ENCODE results near the gene SBSN.
A peak's percentile ranks its signal among the peaks of the same experiment; 100 is the strongest.

SBSN gene

DNA sequence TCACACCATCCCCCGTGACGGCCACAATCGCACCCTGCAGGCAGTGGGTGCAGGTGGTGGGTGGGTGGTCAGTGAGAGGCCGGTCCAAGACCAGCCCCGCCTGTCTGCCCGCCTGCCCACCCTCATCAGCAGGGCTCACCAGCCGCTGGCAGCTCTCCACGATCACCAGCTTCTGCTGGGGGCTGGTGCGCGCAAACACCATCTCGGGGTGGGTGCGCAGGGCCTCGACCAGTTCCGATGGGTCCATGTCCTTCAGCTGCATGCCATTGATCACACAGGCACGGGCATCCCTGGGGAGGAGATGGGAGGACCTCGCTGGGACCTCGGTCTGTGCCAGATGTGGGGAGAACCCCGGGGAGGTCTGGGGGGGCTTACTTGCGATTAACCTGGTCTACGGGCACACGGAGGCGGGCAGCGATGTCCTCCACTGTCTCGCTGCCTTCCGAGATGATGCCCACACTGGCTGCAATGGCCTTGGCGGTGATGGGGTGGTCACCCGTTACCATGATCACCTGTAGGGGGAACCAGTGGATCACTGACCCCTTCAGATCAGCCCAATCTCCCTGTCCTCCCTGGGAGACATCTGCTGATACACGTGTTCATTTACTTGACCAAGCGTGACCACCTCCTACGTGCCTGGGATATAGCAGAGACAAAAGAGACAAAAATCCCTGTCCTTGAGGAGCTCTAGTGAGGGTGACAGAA, 27.3 kb upstream of the SBSN start:
- no peak for DNase-seq (ENCODE audit: low read depth)

DNA sequence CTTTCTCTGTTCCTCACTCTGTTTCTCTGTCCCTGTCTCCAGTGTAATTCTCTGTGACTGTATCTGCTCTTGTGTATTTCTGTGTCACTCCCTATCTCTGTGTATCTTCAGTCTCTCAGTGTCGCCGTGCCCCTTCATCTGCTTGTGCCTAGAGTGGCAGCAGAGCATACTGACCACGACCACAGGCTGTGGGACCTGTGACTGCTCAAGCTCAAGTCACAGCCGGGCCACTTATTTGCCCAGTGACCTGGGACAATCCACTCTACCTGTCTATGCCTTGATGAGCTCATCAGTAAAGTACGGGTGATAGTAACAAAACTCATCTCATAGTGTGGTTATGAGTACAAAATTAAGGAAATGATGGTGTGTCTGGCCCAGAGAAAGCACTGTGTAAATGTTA, 26.0 kb upstream of the SBSN start:
- no peak for DNase-seq (ENCODE audit: low read depth)

DNA sequence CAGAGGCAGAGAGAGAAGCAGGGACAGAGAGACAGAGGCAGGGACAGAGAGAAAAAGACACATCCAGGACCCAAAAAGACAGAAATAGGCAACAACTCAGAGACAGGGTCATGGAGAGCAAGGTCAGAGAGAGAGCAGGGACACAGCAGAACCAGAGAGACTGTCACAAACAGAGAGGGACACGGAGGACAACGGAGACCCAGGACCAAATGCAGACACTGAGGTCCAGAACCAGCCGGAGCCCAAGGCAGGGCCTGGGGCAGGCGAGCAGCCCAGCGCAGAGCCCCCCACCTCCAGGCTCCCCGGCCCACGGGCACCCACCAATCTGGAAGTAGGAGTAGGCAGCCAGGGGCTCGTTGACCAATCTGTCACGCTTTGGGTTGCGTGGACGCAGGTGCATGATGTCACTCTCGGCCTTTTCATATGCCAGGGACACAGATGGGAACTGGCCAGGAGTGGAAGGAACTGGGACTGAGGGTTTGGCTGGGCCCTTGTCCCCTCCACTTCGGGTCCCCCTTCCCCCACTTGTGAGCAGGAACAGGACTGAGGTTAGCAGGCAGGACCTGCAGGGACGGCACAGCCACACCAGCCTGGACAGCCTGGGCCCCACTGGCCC, 25.4 kb upstream of the SBSN start:
- no peak for DNase-seq (ENCODE audit: low read depth)

DNA sequence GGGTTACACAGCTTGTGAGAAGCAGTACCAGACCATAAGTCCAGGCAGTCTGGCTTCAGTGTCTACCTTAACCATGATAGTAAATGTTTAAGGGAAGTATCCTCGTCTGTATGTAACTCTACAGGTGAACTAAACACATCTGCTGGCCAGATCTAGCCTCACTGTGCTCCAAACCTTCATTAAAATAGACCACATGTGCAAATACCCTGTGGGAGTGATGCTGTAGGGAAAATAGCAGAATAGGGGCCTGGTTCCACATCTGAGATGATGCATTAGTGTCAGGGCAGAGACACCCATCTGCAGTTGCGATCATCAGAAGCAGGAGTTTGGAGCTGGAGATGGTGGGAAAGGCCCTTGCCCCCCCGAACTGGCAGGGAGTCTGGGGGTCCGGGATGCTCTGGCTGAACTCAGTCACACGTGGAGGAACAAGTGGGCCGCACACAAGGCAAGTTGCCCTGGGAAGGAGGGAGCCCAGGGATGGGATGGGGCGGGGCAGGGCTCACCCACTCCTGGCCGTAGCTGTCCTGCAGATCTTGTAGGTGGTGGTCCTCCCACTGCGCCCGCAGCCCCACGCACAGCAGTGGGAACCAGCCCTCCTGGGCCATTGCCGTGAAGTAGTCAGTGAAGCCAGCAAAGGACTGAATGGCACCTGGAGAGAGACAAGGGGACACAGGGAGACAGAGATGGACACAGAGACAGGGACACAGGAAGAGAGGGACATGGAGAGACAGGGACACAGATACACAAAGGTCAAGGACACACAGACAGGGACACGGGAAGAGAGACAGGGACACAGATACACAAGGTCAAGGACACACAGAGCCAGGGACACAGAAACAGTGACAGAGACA, 24.6 kb upstream of the SBSN start:
- DNase-seq (ENCODE audit: low read depth), result no peak

DNA sequence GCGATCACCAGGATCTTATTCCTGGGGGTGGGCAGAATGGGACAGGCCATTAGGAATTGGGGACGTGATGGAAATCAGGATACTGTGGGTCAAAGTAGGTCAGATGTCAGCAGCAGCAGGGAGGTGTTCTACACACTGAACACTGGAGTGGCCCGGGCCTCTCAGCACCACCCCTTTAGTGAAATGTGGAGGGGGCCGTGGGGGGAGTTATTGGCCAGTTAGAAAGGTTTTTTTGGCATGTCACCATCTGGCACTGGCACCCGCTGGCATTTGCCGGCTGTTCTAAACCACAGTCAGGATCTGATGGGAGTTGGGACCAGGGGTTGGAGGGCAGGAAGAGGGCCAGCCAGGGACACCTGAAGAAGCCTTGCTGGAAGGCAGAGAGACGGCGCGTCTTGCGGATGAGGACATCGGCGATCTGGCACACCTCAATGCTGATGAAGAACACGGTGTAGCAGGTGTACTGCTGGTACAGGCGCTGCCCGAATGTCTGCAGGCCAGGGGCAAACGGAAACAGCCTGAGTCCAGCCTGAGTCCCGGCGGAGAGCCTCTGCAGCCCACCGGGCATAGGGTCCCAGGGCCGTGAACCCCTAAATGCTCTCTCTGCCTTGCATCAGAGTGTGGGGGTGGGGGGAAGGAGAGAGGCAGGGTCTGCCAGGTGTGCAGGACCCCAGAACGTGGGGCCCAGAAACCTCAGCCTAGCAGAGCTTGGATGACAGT, 23.1 kb upstream of the SBSN start:
- no peak for DNase-seq (ENCODE audit: low read depth)

DNA sequence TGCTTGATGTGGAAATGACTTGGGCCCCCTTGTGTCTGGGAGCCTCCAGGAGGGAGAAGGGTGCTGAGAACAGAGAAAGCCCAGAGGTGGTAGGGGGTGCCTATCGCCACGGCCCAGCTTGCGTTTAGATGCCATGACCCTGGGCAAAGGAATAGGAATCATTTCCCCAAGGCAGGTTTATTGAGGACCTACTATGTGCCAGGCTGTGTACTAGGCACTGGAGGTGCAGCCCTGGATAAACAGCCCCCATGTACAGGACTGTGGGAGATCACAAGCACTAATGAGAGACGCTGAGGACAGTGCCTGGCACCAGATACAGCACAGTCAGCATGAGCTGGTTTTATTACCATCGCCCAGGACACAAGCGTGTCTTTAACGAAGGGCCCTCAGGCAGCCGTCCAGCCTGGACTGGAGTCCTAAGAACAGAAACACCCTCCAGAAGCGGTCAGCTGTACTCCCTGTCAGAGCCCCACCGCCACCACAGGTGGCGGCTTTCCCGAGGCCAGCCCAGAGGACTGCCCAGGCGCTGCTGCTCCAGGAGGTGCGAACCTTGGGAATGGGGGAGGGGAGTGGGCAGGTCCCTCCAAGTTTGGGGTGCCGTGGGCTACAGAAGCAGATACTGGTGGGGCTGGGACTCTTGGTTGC, 21.9 kb upstream of the SBSN start:
- DNase-seq (ENCODE audit: low read depth), result no peak

DNA sequence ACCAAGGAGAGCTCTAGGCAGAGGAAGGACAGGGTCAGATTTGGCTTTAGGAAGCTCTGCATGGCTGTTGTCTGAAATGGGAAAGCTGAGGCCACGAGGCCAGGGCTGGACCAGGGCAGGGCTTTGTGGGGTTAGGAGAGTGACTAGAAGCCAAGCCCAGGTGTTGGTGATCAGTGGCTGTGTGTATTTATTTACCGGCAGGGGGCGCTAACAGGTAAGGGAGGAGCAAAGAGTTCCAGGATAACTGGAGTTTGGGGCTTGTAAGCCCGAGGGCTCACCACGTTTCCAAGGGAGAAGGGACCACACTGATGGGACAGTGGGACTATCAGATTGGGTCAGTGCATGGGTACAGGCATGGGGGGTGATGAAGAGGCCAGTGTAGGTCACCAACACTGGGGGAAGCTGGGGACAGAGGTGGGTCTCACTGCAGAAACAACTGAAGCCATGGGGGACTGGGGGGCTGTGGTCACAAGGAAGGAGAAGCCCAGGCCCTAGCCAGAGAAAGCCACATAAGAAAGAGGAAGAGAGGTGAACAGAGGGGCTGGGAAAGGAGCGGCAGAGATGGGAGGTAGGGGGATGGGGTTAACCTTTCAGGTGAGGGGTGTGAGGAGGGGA, 21.2 kb upstream of the SBSN start:
- no peak for DNase-seq (ENCODE audit: low read depth)

DNA sequence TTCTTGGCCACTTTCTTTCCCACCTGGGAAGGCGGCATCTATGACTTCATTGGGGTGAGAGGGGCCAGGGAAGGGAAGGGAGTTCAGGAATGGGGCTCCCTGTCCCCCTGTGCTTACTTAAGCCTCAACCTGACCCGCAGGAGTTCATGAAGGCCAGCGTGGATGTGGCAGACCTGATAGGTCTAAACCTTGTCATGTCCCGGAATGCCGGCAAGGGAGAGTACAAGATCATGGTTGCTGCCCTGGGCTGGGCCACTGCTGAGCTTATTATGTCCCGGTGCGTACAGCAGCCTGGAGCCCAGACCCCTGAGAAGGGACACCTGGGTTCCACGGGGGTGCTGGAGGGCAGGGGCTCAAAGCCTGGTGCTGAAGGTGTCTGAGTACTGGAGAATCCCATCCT, 18.4 kb upstream of the SBSN start:
- DNase-seq (ENCODE audit: low read depth), result no peak

DNA sequence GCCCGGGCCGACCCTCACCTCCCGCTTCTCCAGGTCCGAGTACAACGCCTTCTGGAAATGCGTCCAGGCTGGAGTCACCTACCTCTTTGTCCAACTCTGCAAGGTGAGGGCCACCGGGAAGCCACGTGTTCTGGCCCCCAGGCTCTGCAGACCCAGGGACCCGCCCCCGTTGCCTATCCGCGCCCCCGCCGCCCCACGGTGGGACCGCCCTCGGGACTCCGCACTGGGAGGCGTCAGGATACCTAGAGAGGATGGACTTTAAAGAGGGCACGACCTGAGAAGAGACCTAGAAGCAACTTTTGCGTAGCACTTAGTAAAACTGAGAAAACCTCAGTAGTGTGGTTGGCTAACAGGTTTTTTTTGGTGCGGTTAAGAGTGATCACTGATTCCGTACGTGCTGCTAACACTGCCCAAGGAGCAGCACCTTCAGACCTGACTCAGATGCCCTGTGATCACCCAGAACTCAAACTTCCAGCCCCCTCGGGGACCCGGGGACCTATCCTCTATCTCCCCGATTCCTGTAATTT, 17.8 kb upstream of the SBSN start:
- DNase-seq (ENCODE audit: low read depth), result no peak

DNA sequence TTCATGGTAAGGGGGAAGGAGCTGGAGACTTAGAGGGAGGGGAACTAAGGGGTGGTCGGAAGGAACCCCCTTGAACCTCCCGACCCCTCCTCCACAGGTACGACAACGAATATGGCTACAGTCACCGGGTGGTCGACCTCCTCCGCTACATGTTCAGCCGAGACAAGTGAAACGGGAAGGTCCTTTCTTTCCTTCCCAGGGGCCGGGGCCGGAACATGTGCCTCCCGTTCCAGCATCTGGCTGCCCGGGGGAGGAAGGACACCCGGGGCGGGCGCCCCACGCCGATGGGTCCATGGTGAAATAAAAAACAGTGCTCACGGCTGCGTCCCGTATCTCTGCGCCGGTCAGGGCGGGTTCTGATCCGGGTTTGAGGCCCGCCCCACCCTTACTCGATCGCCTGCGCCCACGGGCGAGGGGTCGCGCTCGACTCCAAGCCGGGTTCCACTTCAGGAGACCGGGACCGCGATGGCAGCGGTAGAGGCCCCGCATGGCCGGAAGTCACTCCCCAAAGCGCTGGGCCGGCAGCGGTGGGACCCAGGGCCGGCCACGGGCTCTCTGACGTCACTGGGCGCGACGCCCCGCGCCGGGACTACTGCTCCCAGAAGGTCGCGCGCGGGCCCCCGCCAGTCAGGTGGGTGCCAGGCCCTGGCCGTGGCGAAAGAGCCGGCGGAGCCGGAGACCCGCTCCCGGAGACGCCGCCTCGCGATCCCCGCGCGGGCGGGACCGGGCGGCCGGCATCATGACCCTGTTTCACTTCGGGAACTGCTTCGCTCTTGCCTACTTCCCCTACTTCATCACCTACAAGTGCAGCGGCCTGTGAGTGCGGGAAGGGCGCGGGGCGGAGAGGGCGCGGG, 17.1 kb upstream of the SBSN start, which contains the start of gene TMEM147:
Gene TMEM147 (plus strand): TSS at position 626 of the 854 bp plus-strand sequence. CDS start 114 bp downstream, at position 740.
- DNase-seq (ENCODE audit: low read depth), result peak; percentile 38

DNA sequence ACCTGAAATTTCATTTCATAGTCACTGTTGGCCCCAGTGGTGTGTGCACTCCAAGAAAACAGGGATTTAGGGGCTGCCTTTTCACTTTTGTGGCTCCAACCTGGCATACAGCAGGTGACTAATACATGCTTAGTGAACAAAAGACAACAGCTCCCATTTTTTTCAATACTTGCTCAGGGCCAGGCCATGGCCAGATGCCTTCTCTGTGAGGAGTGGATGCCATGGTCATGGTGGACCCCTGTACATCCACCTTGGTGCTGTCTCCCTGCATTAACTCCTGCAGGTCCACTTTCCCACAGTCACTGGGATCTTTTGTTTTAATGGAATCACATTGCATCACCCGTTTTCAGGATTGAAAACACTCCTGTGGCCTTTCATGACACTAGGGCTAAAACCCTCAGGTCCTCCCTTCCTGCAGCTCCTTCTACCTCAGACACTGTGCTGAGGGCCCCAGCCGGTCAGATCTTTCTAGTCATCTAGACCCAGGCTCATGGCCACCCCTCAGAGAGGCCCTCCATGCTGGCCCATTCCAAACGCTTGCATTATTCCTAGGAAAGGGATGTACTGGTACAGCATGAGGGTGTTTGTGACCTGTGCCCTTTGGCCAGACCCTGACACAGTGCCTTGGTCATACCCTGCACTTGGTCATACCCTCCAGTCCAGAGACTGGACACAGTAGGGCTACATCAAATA, 16.1 kb upstream of the SBSN start:
- DNase-seq (ENCODE audit: low read depth), result no peak

DNA sequence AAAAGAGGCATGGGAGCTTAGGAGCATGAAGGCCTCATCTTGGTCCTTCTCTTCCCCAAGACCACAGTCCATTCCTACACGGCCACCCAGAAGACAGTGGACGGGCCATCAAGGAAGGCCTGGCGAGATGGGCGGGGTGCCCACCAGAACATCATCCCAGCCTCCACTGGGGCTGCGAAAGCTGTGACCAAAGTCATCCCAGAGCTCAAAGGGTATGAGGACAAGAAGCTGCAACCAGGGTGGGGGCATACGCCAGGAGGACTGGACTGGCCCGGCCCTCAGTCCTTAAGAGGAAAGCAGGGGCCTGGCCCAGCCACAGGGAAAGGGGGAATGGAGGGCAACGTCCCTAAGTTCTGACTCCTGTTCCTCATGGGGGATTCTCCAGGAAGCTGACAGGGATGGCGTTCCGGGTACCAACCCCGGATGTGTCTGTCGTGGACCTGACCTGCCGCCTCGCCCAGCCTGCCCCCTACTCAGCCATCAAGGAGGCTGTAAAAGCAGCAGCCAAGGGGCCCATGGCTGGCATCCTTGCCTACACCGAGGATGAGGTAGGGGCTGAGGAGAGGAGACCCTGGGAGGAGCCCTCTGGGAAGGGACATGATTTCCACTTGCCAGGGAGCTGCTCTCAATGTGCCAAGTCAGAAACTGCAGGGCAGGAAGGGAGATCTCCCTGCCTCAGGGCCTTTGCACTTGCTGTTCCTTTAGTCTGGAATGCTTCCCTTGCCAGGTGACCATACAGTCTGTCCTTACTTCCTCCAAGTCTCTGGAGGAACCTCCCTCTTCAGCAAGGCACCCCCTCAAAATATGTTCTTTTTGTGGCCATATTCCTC, 15.4 kb upstream of the SBSN start:
- DNase-seq (ENCODE audit: low read depth), result no peak

DNA sequence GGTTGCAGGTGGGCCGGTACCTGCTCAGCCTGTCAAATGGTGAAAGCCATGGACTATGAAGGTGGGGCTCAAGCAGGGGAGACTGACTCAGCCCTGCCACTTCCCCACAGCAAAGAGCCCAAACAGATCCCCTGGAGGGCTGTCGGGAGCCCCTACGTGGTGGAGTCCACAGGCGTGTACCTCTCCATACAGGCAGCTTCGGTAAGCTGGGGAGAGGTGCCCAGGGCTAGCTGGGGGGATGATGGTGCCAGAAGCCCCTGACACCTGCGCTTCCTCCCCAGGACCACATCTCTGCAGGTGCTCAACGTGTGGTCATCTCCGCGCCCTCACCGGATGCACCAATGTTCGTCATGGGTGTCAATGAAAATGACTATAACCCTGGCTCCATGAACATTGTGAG, 14.1 kb upstream of the SBSN start:
- no peak for DNase-seq (ENCODE audit: low read depth)

DNA sequence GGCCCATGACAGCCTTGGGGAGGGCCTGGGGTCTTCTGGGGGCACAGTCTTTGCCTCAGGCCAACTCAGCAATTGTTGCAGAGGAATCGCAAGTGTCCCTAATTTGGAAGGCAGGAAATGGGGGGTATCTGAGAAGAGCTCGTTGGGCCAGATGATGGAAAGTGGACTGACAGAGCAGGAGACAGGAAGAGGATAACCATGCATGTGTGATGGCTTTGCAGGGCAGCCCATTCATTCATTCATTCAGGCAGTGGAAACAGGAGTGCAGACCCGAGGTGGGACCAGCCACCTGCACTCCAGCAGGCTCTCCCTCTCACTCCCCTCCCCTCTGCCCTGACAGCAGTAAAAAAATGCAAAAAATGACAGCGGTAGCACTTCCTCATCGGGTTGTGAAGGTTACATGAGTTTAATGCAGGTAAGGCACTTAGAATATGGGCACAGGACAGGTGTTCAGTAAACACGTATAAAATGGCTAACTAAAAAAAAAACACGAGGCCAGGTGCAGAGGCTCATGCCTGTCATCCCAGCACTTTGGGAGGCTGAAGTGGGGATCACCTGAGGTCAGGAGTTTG, 12.3 kb upstream of the SBSN start:
- no peak for DNase-seq (ENCODE audit: low read depth)

DNA sequence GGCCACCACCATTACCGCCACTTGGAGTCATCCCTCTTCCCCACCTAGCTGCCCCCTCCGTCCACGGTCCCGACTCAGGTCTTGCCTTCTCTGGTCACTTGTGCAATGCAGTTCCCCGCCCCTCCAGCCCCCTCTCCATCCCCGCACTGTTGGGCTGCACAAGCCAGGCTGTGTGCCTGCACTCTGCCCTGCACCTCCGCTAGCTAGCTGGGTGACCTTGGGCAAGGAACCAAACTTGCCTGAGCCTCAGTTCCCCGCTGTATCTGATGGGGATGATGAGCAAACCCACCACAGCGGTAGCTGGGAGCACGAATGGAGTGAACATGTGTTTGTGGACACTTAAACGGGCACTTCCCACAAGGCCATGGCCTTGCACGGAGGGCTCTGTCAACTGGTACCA, 11.7 kb upstream of the SBSN start:
- DNase-seq (ENCODE audit: low read depth), result no peak

DNA sequence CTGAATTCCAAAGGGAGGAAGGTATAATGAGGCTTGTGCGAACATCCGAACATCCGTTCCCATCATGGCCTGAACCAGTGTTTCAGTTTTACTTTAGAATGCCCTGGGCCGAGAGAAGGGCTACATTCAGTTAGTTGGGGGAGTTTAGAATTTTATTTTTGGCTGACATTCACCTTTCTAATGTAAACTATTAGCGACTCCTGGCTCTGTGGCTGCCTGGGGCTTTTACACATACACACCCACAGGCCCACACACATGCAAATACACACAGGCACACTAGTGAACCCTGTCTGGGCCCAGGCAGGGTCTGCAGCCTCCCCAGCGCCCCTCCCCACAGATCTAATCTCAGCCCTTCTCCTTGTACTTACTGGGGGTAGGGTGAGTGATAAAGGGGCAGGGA, 11.2 kb upstream of the SBSN start:
- no peak for DNase-seq (ENCODE audit: low read depth)

DNA sequence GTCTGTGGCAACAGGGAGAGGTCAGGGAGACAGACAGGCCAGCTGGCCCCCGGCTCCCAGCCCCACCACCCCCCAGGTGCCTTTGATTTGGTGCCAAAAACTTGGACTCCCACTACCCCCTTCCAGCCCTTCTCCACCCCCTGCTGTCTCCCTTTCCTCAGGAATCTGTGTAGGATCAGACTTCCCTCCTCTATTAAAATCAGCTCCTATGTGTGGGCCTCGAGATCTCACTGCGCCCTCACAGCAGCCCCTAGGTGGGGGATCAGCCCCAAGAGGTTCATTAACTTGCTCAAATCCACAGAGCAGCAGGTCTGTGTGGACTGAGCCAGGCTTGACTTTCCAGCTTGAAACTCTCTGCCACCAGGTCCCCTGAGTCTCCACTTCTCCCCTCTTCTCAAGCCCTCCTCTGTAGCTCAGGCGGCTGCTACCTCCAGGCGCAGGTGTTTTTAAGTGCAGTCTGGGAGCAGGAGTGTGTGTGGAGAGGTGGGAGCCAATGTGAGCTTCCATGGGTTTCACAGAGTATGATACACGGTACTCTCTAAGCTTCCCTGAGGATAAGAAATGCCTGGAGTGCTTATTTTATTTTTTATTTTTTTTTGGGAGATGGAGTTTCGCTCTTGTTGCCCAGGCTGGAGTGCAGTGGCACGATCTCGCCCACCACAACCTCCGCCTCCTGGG, 6.8 kb upstream of the SBSN start:
- DNase-seq (ENCODE audit: low read depth), result no peak
